GM21786 (cell line): ENCODE results near the gene PGS1.
"Not testable (repeated sequence)": the region's sequence is repeated elsewhere in the genome, so short reads cannot be mapped to it uniquely, and the experiment has no call there.

ENCODE experiments used
- ATAC-seq: cut with Tn5 transposase; IDR thresholded peaks from one replicate; pipeline ENCODE4 v1.9.1; 2021; ENCODE audit not compliant: unreplicated experiment

Gene PGS1

DNA sequence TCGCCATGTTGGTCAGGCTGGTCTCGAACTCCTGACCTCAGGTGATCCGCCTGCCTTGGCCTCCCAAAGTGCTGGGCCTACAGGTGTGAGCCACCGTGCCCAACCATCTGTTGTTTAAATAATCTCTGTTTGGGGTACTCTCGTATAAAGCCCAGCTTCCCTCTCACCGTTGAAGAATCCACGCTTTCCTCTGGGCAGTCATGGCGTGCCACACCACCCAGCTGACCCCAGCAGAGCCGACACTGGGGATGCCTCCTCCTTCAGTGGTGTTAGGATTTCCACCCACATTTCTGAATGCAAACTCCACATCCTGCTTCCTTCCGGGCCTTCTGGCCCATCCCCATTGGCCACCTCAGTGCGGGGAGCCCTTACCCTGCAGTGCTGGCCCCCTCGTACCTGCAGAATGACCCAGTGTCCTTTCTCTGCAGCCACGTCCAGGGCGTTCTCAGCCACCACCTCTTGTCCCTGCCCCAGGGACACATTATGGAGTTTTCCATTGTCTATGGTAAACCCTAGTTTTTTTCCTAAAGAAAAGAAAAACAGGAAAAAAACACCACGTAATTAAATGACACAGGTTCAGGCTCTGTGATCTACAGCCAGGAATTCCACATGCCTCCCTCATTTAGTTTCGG is 60.4 kb downstream of the PGS1 start:
- no peak for ATAC-seq

GRCh38 chr17:78441271-78441971 is 63.0 kb downstream of the PGS1 start:
- ATAC-seq: no peak

DNA sequence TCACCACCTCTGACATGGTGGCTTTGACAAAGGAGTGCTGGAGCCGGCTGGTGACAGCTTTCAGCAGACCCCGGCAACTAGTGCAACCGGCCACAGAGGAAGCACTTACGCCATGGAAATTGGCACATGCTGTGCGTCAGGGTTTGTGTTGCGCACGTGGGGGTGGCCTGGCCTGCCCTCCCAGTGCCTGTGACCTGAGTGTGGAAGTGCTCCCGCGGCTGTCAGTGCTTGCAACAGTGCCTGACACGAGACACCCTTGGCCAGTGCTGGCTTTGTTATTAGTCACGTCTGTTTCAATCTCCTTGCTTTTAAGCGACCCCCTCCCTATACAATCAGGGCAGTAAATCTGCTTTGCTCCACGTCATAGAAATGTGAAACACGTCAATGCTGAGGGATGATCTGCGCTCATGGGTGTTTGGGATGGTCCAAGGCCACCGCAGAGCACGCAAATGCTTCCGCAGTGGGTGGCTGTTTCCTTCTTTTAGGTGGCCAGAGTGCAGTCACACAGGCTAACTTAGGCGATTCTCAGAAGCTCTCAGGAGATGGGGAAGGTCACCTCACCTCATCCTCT is 64.3 kb downstream of the PGS1 start:
- no peak for ATAC-seq

DNA sequence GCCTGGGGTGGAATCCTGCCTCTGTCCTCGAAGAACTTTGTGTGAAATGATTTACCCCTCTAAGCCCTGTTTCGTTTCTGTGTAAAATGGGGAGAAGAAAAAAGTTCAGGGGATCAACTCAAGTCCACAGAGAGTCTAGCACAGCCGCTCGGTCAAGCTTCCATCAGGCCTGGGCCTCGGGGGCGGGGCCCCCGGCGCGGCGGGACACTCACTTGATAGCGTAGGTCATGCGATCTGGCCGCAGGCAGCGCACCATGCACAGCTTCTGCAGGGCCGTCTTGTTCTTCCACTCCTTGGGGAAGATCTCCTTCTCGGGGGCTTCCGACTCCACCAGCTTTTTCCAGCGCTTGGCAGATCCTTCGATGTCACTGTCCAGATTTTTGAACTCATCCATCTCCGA is 65.9 kb downstream of the PGS1 start:
- ATAC-seq: no peak

GRCh38 chr17:78446833-78447232 is 68.4 kb downstream of the PGS1 start:
- no peak for ATAC-seq

DNA sequence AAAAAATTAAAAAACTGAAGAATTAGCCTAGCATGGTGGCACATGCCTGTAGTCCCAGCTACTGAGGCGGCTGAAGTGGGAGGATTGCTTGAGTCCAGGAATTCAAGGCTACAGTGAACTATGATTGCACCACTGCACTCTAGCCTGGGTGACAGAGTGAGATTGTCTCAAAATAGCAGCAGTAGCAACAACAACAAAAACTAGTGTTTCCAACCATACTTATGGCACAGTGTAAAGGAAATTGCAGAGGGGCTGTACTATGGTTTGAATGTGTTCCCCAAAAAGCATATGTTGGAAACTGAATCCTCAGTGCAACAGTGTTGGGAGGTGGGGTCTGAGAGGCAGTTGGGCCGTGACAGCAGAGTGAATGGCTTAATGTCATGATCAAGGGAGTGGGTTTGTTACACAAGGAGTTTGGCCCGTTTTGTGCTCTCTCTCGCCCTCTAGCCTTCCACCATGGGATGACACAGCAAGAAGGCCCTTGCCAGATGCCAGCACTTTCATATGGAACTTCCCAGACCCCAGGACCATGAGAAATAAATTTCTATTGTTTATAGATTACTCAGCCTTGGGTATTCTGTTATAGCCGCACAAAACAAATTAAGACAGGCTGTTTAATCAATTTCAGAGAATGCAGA is 70.0 kb downstream of the PGS1 start:
- ATAC-seq: no peak

DNA sequence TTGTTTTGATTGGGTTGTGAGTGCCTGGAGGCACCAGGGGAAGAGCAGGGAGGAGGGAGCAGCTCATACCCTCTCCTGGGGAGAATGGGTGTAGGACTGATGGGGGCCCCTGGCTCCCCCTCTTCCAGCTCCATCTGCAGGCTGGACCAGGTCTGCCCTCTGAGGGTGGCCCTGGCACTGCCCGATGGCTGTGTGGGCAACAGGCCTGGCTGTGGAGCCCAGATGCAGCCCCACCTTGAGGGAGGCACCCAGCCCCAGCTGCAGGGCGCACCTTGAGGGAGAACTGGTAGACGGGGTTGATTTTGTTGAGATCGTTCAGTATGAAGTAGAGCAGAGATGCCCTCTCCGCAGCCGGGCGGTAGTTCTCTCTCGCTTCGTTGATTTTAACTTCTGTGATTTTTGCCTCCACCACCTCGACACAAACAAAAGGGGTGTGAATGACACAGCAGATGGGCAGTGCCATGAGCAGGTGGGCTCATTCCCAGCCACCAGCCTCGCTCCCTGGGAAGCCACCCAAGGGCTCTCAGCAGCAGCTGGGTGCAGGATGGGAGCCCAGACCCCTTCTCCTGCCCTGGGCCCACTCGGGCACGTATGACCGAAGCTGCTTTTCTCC is 71.6 kb downstream of the PGS1 start:
- no peak for ATAC-seq

DNA sequence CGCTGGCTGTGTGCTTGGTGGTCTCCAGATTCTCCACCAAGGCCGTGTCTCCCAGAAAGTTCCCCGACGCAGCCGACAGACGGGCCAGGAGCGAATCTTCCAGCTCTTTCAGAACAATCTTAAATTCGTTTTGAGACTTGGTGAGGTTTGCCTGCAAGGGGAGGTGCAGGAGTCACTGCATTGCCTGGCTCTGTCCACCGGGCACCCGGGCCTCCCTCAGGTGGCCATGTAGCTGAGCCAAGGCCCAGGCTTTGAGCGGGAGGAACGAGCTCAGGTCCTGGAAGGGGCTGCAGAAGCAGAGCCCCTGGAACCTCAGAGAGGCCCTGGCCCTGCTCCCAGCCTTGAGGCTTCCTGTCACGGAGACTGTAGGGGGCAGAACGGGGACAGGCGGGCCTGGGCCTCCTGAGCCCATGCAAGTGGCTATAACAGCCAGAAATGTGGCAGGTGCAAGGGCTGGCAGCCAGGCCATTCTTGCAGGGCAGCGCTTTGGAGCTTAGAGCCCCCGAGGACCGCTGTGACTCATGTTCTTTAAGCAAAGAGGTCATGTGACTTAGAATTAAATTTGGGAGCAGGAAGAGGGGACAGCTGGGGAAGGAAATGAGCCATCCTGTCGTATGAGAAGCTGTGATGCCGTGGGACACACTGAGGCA is 72.4 kb downstream of the PGS1 start:
- no peak for ATAC-seq

DNA sequence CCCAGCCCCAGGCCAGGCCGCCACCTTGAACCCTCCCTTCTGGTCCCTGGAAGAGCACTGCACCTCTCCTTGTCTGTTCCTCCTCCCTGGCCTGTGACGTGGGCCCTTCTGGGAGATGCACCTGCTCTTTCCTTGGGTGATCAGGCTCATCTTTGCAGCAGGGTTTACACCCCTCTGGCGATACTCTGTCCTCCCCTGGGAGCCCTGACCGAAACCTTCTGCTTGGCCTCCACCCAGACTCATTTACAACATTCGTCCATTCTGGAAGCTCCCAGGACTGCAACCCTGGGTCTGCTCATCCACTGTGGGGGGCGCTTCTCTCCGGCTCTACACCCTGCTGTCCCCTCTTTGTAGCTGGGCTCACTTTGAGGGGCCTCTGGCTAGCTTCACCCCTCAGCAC is 73.3 kb downstream of the PGS1 start:
- ATAC-seq: no peak

DNA sequence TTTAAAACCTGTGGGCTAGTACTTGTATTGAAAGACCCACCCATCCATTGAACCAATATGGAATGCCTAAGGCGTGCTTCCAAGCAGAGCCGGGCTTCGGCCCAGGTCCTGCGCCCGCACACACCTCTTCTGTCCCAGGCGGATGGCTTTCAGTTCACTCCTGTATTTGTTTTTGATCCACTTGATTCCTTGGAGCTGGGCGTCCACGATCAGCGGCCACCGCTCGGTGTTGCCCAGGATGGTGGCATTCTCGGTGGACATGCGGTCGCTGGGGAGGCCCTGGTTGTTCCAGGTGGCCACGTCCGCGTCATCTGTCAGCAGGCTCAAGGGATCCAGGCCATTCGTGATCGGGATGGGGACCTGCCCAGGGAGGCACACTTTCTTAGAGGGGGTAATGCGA is 75.9 kb downstream of the PGS1 start:
- no peak for ATAC-seq

- no peak for ATAC-seq
Observed at GRCh38 chr17:78458091-78458490, 79.6 kb downstream of the PGS1 start.

DNA sequence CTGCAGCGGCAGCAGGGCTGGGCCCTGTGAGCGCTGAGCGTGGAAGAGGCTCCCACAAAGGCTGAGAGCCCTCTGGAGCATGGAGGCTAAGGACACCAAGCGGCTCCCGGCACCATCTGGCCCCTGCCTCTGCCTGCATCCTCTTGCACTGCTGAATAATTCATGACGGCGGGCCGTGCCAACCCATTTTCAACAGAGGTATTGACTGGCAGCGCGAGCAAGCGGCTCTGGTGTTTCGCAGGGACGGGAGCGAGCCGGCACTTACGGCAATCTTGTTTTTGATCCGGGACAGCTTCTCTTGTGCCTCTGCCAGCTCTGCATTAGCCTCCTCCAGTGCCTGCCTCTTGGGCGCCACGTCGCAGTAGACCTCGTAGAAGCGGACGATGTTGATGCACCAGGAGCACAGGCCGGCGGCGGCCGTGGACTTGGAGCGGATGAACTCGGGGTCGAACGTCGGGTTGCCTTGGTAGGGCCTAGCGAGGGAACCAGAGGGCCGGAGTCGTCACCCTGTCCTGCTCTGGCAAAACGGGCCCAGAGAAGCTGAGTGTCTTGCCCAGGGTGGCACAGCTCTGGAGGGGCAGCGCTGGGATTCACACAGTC is 80.4 kb downstream of the PGS1 start:
- ATAC-seq: no peak

GRCh38 chr17:78459696-78460095 is 81.2 kb downstream of the PGS1 start:
- ATAC-seq: no peak

DNA sequence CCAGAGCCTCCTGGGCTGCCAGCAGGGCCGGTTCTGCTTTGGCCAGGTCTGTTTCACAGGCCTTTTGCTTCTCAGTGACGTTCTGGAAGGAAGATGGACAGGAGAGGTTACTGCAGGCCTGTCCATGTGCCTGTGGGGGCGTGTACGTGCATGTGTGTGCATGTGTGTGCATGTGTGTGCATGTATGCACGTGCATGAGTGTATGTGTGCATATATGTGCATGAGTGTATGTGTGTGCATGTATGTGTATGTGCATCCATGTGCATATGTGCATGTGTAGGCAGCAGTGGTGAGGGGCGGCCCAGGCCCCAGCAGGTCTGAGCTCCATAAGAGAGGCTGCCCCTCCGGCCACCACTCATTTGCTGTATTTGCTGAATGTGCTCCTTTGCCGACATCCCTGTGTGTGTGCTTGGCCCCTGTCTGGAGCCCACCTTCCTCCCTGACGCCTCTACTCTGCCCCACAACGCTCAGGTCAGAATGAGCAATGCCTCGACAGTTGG is 81.8 kb downstream of the PGS1 start:
- no peak for ATAC-seq

GRCh38 chr17:78460951-78461798 is 82.7 kb downstream of the PGS1 start:
- ATAC-seq: no peak

DNA sequence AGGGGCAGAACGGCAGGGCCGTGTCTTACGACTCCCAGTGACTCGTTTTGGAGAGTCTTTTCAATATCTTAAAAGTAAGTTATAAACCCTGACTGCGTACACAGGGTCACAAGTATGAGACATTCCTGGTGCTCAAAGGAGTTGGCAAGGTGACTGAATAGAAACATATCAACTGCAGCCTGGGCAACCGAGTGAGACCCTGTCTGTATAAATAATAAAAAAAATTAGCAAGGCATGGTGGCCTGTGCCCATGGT is 83.3 kb downstream of the PGS1 start:
- no peak for ATAC-seq

DNA sequence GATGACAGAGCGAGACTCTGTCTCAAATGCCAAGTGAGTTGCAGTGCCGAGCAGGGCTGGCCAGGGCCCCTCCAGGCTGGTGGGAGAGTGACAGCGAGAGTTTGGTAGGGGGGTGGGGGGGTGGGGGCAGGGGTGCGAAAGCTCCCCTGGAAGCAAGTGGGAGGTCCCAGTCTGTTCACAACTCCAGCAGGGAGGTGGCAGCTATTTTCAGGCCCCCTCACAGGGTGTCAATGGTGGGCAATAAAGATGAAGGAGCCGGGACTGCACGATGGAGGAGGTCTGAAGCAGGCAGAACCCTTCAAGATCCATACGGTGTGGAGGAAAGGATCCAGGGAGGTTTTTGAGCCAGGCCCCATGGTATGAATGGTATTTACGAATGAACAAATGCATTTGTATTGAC is 83.7 kb downstream of the PGS1 start:
- ATAC-seq: no peak

GRCh38 chr17:78466109-78466785 is 87.8 kb downstream of the PGS1 start:
- ATAC-seq: not testable (repeated sequence)
